ENCODE results near the gene MFNG. TPM values are rescaled to one million over a fixed set of nuclear protein-coding genes. Genes with fewer than 3 reads are reported as not detected.
A peak's percentile ranks its signal among the peaks of the same experiment; 100 is the strongest.
"Not testable (repeated sequence)": the region's sequence is repeated elsewhere in the genome, so short reads cannot be mapped to it uniquely, and the experiment has no call there.

MFNG gene, protein sequence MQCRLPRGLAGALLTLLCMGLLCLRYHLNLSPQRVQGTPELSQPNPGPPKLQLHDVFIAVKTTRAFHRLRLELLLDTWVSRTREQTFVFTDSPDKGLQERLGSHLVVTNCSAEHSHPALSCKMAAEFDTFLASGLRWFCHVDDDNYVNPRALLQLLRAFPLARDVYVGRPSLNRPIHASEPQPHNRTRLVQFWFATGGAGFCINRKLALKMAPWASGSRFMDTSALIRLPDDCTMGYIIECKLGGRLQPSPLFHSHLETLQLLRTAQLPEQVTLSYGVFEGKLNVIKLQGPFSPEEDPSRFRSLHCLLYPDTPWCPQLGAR
- total RNA-seq (2014; rRNA removed; shearing (Covaris generic)) = 0.07 TPM in 1 of 2 replicates, not detected in the other

DNA sequence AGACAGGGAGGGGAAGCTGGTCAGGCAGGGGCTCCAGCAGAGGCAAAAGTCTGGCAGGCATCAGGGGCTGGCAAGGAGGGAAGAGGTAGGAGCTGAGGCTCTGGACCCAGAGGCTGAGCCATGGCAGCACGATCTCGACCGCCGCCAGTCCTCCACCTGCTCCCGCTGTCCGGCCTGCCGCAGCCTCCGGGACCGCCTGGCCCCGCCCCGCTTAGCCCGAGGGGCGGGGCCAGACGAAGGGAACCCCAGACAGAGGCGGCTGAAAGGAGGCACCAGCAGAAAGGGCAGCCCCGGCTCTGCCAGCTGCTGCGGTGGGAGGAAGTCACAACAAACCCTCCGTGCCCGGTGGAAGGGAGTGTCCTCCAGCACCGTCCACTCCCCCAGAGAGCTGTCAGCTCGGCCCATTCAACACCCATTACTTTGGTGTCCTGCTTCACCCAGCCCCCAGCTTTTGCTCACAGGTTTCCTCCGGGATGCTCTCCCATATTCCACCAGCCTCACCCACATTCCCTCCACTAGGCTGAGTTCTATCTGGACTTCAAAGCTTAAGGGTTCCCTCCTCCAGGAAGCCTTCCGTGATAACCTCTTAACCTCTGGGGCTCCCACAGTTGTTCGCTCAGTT lies at the start of gene MFNG:
MFNG (minus strand) TSS at position 161 of the 622 bp plus-strand sequence. CDS start 207 bp downstream, outside the sequence.
- DNase-seq (ENCODE audit: low read depth) = peak; percentile 79

DNA sequence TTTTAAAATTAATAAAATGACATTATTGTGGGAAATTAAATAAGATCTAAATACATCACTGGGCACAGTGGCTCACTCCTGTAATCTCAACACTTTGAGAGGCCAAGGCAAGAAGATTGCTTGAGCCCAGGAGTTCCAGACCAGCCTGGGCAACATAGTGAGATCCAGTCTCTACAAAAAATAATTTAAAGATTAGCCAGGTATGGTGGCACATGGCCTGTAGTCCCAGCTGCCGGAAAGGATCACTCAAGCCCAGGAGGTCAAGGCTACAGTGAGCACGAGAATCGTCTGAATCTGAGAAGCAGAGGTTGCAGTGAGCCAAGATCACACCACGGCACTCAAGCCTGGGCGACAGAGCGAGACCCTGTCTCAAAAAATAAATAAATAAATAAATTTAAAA lies 49.0 kb upstream of the MFNG start:
- DNase-seq (ENCODE audit: low read depth) = no peak

DNA sequence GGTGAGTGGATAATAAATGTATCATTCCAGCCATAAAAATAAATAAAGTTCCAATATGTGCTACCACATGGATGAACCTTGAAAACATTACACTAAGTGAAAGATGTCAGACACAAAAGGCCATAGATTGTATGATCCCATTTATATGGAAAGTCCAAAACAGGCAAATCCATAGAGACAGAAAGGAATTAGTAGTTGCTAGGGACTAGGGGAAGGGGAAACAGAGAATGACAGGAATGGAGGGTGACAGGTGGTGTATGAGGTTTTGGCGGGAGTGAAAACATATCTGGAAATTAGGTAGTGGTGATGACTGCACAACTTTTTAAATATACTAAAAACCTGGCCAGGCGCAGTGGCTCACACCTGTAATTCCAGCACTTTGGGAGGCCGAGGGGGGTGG lies 48.3 kb upstream of the MFNG start:
- no peak for DNase-seq (ENCODE audit: low read depth)

DNA sequence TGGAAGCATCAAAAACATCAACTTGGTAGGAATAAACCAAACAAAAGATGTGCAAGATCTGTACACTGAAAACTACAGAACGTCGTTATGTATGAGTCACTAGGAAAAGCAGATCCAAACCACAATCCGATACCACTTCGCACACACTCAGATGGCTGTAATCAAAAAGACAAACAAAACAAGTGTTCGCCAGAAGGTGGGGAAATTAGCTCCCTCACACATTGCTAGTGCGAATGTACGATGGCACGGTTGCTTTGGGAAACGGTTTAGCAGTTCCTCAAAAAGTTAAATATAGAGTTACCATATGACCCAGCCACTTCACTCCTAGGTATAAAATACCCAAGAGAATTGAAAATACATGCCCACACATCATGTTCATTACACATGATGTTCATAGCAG lies 47.8 kb upstream of the MFNG start:
- DNase-seq (ENCODE audit: low read depth) = peak; percentile 74

DNA sequence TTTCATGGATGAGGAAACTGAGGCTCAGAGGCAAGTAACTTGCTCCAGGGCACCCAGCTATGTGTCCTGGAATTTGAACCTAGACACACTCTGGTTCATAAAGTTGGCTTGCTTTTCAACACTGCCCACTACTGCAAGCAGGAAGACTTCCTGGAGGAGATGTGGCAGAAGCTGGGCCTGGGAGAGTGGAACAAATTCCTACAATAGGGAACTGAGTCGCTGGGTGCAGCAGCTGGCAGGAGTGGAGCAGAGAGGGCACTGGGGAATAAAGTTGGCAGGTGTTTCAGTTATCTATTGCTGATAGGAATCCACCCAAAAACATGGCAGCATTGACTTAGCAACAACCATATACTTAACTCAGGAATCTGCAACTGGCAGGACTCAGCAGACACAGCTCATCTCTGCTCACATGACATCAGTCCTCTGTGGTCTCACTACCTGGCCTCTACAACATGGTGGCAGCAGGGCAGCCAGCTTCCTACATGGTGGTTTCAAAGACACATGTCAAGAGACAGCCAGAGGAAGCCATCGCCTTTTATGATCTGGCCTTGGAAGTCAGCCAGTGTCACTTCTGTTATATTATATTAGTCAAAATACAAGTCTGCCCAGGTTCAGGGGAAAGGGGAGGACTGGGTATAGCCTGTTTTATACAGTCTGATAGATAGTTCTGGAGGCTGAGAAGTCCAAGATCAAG lies 43.6 kb upstream of the MFNG start:
- DNase-seq (ENCODE audit: low read depth) = no peak

DNA sequence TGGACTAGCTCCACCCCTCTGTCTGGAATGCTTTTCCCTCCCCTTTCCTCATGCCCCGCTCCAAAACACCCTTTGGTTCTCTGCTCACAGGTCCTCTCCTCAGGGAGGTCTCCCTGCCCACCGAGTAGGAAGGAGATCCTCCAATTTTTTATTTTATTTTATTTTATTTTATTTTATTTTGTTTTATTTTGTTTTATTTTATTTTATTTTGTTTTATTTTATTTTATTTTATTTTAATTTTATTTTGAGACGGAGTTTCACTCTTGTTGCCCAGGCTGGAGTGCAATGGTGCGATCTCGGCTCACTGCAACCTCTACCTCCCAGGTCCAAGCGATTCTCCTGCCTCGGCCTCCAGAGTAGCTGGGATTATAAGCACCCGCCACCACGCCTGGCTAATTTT lies 41.8 kb upstream of the MFNG start:
- DNase-seq (ENCODE audit: low read depth) = not testable (repeated sequence)

DNA sequence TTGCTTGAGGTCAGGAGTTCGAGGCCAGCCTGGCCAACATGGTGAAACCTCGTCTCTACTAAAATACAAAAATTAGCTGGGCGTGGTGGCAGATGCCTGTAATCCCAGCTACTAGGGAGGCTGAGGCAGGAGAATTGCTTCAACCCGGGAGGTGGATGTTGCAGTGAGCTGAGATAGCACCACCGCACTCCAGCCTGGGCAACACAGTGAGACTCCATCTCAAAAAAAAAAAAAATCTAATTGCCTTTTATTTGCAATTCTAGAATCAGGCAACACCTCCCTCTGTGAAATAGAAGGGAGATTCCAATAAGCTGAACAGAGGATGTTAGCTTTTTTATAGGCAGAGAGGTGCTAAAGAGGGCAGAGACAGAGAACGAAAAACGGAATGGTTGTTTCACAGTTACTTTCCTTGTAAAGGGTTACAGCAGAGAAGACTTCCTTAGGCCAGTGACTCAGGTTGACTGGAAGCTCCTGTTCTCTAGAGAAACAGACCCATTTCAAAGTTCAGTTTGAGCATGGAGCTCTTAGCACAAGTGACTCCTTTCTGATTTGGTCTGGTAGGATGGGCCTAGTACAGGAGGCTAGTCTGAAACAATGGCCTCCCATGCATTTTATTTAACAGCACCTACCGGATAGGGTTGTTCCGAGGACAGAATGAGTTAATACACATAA lies 41.0 kb upstream of the MFNG start:
- DNase-seq (ENCODE audit: low read depth) = not testable (repeated sequence)

DNA sequence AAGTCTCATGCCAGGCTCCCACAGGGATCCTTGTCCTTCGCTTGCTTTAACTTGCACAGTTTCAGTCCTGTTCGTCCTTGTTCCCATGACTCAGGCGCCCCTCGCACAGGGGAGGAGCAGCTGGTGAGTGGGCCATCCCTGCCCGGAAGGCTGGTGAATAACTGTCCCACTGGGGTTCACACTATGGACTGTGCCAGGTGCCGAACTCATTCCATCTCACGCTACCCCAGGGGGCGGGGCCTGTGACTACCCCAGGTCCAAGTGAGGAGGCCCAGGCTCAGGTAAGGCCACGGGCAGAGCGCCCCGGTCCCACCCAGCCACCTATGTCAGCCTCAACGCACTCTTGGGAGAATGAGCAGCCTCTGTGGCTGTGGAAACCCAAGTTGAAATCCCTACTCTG lies 40.2 kb upstream of the MFNG start:
- peak; percentile 77 for DNase-seq (ENCODE audit: low read depth)

DNA sequence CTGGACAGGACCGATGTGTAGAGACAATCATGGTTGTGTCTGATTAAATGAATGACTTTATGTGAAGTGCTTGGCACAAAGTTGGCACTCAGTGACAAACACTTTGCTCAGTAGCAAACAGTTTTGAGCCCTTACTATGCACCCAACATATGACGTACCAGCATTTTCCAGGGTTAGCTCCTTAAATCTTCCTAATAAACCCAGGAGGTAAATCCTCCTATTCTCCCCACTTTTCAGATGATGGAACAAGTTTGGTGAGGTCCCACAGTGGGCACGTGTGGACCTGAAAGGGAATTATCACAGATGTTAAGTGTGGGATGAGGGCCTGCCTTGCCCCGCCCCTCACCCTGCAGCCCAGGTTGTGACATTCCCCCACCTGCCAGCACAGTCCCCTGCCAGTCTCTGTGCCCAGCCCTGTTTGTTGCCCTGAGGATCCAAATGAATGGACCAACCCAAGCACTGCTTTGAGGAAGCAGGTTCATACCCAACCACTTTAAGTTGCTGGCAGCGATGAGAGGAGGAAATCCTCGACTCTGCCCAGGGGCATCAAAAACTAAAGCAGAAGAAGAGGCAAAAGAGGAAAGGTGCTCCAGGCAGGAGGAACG lies 39.7 kb upstream of the MFNG start:
- no peak for DNase-seq (ENCODE audit: low read depth)

DNA sequence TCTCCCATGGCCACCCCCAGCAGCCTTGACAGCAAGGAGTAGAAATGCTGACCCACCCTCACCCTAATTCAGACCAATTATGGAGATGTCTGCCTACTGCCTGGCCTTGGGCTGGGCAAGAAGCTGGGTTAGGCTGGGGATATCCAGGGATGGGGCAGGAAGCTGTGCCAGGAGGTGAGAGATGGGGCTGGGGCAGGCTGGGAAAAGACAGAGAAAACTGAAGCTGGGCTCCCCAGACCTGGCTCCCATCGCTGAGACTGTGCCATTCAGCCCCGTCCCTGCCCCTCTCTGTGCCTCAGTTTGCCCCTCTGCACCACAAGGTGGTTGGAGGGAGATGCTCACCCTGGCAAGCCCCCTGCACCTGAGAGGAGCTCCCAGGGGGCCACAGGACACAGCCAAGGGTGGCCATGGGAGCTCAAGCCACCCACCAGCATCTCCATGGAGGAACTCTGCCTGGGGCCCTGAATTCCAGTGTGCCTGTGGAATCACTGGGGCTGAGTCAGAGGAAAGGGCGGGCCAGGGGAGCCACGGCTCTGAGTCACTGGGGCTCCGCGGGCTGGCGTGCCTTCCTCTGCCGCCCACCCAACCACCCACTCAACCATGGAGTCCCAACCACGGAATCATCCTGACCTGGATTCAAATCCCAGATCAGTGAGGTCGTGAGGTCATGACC lies 39.0 kb upstream of the MFNG start:
- peak; percentile 91 for DNase-seq (ENCODE audit: low read depth)

DNA sequence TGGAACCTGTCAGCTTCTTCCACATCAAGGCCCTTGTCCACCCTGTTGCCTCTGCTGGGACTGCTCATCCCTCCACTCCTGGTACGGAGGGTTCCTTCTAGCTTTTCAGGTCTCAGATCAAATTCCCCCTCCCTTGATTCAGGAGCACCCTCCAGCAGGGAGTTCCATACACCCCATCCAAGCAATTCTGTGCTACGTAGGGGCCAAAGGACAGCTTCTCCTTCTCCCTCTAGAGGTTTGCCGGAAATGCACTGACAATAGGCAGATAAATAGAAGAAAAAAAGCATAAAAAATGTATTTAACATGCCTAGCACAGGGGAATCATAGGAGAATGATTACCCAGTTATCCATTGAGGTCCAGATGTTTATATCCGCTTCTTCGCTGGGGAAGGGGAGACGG lies 36.3 kb upstream of the MFNG start:
- DNase-seq (ENCODE audit: low read depth) = no peak

DNA sequence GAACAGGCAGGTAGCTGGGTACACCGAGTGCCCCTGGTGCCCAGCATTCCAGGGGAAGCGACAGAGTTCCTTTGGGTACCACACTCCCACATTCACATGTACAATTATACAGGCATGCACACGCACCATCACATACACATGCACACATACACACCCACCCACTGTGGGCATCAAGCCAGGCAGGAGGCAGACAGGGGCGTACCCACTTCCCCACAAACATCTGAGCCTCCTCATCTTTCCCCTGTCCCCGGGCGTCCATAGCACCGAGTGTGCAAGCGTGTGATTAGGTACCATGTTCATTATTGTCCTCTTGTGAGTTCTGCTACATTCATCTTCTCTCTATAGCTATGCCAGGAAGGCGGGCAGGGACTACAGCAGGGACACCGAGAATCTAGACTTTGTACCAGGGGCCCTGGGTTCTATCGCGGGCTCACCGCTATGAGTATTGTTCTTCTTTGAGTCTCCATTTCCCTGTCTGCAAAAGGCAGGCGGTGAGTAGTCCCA lies 35.1 kb upstream of the MFNG start:
- no peak for DNase-seq (ENCODE audit: low read depth)

DNA sequence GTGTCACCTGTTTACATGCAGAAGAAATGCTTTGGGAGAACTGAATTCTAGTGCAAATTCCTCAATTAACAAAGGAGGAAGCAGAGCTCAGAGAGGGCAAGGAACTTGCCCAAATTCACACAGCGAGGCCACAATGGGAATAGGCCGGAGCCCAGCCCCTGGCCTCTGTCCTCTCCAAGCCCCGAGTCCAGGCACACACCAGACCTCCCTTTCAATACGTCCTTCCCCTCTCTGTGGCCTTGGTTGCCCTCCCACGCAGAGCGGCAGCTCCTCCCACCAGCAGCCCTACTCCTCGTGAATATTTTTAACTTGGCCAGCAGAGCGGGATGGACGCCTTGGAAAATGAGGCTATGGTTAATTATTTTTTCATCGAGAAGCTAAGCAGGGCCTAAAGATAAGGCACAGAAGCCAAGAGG lies 34.6 kb upstream of the MFNG start:
- no peak for DNase-seq (ENCODE audit: low read depth)

DNA sequence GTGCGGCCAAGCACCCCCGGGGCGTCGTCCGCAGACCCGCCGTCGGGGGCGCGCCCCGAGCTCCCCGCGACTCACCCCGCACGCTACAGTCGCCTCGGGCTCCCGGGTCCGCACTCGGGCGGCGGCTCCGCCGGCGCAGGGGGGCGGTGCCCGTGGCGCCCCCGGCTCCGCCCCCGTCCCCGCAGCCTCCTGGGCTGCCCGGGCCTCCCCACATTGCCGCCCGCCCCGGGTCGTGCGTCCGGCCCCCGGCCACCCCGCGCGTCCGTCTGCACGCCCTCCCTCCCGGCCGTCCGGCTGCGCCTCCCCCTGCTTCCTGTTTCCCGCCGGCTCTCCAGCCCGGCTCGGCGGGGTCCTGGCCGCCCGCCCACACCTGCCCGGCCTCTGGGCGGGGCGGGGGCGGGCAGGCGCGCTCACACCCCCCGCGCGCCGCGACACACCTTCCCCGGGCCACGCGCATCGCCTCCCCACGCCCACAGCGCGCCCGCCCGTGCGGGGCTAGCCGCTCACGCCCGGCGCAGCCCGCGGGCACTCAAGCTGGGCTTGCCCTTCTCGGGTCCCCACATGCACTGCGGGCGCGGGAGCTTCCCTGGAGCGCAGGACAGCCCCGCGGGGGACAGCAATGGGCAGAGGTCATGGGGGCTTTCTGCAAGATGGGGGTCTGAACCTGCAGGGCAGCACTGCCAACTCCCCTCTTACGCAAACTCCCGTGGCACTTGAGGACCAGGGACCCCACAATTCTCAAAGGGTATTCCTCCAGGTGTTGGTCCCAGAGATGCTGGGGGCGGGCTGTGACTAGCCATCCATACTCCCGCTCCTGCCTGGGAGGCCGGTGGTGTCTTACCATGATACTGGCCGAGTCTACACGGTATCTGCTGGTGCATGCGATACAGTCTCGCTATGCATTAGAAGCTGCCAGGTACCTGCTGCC lies 33.3 kb upstream of the MFNG start, which contains the start of gene CARD10:
CARD10 (minus strand) TSS at position 148 of the 928 bp plus-strand sequence. CDS start 215 bp downstream, outside the sequence.
- DNase-seq (ENCODE audit: low read depth) = no peak

DNA sequence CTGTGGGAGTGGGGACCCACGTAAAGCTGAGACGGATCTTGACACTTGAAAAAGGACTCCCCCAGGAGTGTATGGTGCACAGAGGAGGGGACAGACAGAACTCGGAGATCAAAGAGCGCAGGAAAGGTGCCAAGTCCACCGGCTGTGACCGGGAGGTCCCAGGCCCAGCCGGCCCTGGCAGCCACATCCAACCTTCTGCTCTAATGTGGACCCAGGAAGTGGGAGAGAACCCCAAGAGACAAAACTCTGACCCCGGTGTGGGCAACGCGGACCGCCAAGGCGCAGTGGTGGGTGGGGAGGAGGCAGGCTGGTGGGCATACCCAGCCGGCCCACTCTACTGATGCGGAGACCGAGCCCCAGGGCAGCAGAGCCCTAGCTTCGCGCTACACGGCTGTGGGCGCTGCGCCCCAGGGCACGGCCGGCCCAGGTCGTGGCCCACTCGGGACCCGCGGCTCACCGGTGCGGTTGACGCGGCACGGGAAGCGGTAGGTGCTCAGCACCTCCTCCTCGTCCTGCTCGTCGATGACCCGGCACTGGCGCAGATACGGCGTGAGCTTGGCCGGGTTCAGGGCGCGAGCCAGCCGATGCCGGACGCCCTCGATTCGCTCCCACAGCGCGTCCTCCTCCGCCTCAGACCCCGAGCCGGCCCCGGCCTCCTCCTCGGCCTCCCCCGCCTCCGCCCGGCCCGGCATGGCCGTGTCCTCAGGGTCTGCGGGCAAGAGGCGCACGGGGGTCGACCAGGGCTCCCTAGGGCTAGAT lies 32.5 kb upstream of the MFNG start:
- DNase-seq (ENCODE audit: low read depth) = no peak

DNA sequence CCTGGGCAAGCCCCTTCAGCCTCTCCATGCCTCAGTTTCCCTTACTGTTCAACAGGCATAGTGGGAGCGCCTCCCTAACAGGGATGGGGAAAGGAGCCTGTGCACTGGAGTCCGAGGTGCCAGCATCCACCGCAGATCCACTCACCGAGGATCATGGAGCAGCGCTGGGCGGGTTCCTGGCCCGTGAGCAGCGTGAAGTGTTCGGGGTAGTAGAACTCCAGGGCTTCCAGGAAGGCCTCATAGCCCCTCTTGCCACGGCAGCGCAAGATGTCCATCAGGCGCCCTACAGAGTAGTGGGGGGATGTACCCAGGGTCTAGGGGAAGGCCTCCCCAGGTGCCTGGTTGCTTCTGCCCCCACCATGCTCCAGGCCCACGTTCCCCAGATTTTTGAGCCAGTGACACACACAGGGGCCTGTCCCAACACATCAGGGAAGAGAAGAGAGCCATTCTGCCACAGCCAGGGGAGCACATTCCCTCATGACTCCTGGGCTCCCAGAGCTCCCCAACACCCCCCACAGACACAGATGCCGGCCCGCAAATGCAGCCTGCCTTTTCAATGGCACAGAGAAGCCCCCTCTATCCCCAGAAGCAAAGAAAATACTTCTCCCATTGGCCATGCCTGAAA lies 31.8 kb upstream of the MFNG start:
- DNase-seq (ENCODE audit: low read depth) = no peak

DNA sequence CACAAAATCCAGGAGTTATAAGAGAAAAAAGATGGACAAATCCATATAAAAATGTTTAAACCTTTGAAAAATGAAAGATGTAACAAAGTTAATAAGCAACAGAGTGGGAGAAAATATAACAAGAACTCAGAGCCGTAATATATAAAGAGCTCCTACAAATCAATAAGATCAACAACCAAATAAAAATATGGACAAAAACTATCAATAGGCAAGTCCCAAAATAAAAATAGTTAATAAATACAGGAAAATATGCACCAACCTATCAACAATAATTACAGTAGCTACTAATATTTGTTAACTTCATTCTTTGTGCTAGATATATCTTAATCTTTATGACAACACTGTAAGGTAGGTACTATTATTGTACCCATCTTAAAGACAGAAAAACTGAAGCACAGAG lies 30.3 kb upstream of the MFNG start:
- no peak for DNase-seq (ENCODE audit: low read depth)

DNA sequence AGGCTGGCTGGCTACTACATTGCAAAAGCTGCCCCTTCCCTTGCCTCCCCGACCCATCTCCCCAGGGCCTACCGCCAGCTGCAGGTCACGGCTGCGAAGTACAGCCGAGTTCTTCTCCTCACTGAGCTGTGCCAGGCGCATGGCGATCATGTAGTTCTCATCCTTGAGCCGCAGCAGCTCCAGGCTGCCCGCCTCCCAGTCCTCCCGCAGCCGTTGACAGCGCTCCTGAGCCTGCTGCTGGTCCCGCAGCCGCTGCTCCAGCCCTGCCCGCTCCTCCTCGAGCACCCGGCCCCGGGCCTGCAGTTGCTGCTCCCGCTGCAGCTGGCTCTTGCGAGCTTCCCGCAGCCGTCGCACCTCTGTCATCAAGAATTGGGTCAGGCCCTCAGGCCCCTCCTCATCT lies 29.7 kb upstream of the MFNG start:
- no peak for DNase-seq (ENCODE audit: low read depth)
